H1 (cell line): ENCODE measurements around the gene DNAJB8. TPM values are rescaled to one million over a fixed set of nuclear protein-coding genes. Genes with fewer than 3 reads are reported as not detected.

Experiments used
- CHD1 ChIP-seq: IDR thresholded peaks from 2 replicates; pipeline ENCODE4 v1.6.1; 2012; ENCODE audit warnings: low read depth, low read length, improper control_type of control experiment
- RAD21 ChIP-seq, 2 experiments: IDR thresholded peaks in 1 of 2; conservative IDR thresholded peaks in 1 of 2; 2 replicates each; pipeline ENCODE4 v1.6.1; 2011; ENCODE audit warnings: low read depth in 2 of 2, low read length in 2 of 2, improper control_type of control experiment in 1 of 2, inconsistent platforms in 1 of 2, mild to moderate bottlenecking in 1 of 2, moderate library complexity in 1 of 2
- YY1 ChIP-seq: IDR thresholded peaks from 2 replicates; pipeline ENCODE4 v1.6.1; 2011; ENCODE audit warnings: low read depth, mild to moderate bottlenecking, low read length
- ZNF274 ChIP-seq: IDR thresholded peaks from 2 replicates; pipeline ENCODE4 v1.7.0; 2012; ENCODE audit warnings: low read length, borderline replicate concordance; ENCODE audit errors: extremely low read depth
- polyA plus RNA-seq, 7 experiments: library from polyadenylated mRNA; depleted of rRNA in 3 of 7; stranded (reverse) in 5 of 7; unstranded in 2 of 7; fragments of >200 nt in 5 of 7; fragments of 200-250 nt in 2 of 7; gene quantifications; 1 replicate in 5 of 7; 2 replicates in 1 of 7; 4 replicates in 1 of 7; pipeline versions ENCODE4 v1.2.1 to v1.2.3, GENCODE V29; 2011 to 2013; ENCODE audit warnings: missing spikeins in 2 of 7, mixed read lengths in 2 of 7
- total RNA-seq: library from RNA; stranded (reverse); fragmentation: NEBNext Ultra II Directional; extraction: Animal tissue kit (Norgen Biotek cat#: 25700); gene quantifications from 2 replicates; pipeline ENCODE4 v1.2.1, GENCODE V29; 2021

DNAJB8 gene
- total and polyA plus RNA-seq, 2 of the 8 experiments (the other 6 are each of a cell fraction or from before 2014, with no cell fraction given): not detected

GRCh38 chr3:128497305-128498126, 30.8 kb upstream of the DNAJB8 start (continued):
- TF ChIP-seq RAD21 (IDR thresholded peaks at IDR 0.05 in 1 of 2, conservative IDR thresholded peaks at IDR 0.05 in 1 of 2; ENCODE audit: low read depth in 2 of 2, low read length in 2 of 2) (peak; percentile 74 to 86), ZNF274 (no peak), CHD1 (no peak), YY1 (peak; percentile 90)
